ENCODE results near the gene L3MBTL2.

DNA sequence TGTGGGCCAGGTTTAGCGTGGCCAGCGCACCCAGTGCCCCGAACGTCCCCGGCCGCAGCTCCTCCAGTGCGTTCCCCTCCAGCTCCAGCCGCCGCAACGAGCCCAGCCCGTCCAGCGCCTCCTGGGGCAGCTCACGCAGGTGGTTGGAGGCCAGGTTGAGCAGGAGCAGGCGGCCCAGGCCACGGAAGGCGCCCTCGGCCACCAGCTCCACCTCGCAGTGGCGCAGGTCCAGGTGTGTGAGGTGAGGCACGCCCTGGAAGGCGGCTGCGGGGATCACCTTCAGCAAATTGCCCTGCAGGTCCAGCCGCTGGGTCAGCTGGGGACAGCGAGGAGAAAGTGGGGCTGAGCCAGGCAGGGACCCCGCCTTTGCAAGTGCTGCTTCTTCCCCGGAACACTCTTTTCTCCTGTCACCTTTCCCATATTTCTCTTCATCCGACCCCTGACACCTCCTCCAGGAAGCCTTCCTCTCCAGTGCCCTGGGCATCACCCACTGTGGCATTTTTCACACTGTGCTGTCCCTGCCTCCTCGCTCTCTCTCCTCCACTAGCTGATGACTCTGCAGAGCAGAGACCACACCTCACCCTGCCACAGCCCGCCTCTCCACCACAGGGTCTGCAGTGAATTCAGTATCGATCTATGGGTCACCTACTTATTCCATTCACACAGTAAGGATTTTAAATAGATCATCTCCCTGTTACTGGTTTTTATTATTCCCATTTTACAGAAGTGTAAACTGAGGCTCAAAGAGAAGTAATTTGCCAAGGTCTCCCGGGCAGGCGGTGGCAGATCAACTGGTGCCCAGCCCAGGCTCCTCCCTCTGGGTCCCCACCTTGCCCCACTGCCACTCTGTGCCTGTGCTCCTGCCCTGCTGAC is 33.7 kb downstream of the L3MBTL2 start:
- TF ChIP-seq FOXA1 (IDR thresholded peaks at IDR 0.05) = no peak
- TF ChIP-seq CTBP1 (IDR thresholded peaks at IDR 0.05; ENCODE audit: borderline replicate concordance) = no peak
- no peak for TF ChIP-seq SP1 (IDR thresholded peaks at IDR 0.05)
- no peak for TF ChIP-seq SUZ12 (IDR thresholded peaks at IDR 0.05)
- TF ChIP-seq, protein P1, sequence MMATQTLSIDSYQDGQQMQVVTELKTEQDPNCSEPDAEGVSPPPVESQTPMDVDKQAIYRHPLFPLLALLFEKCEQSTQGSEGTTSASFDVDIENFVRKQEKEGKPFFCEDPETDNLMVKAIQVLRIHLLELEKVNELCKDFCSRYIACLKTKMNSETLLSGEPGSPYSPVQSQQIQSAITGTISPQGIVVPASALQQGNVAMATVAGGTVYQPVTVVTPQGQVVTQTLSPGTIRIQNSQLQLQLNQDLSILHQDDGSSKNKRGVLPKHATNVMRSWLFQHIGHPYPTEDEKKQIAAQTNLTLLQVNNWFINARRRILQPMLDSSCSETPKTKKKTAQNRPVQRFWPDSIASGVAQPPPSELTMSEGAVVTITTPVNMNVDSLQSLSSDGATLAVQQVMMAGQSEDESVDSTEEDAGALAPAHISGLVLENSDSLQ (IDR thresholded peaks at IDR 0.05) = no peak
- TF ChIP-seq LEF1 (IDR thresholded peaks at IDR 0.05; ENCODE audit: borderline replicate concordance) = no peak
- no peak for TF ChIP-seq BHLHE40 (IDR thresholded peaks at IDR 0.05; ENCODE audit: borderline replicate concordance)
- no peak for TF ChIP-seq HDGF (IDR thresholded peaks at IDR 0.05; ENCODE audit: borderline replicate concordance)
- no peak for TF ChIP-seq FOXK2 (IDR thresholded peaks at IDR 0.05)
- no peak for TF ChIP-seq ARNT (IDR thresholded peaks at IDR 0.05)
- TF ChIP-seq NFRKB (IDR thresholded peaks at IDR 0.05) = no peak
- TF ChIP-seq FOXM1 (IDR thresholded peaks at IDR 0.05; ENCODE audit: borderline replicate concordance) = no peak
